Germinal center (tissue), 1 donor: ENCODE data around the gene LRRC14B.

Source experiments
- DNase-seq: peaks from one replicate; pipeline ENCODE4 v3.0.0; 2012; ENCODE audit warnings: mixed read lengths, low spot score

LRRC14B gene

GRCh38 chr5:191036-191948 lies at the start of gene LRRC14B:
LRRC14B (plus strand) TSS chr5:191495; CDS start chr5:191539, 44 bp downstream.
- DNase-seq, result peak; percentile 58

- no peak for DNase-seq
Measured at GRCh38 chr5:141761-142160, 49.5 kb upstream of the LRRC14B start.

GRCh38 chr5:142246-142810 lies 49.0 kb upstream of the LRRC14B start:
- DNase-seq, result no peak

GRCh38 chr5:143041-143440 lies 48.3 kb upstream of the LRRC14B start:
- no peak for DNase-seq

GRCh38 chr5:144941-145340 lies 46.4 kb upstream of the LRRC14B start:
- DNase-seq, result no peak

- DNase-seq, result no peak
Measured at GRCh38 chr5:145585-146323, 45.5 kb upstream of the LRRC14B start.

- no peak for DNase-seq
Measured at GRCh38 chr5:147751-148150, 43.5 kb upstream of the LRRC14B start.

GRCh38 chr5:149745-150485 lies 41.4 kb upstream of the LRRC14B start:
- DNase-seq, result no peak

- no peak for DNase-seq
Measured at GRCh38 chr5:150746-151145, 40.5 kb upstream of the LRRC14B start.

- DNase-seq, result no peak
Measured at GRCh38 chr5:152077-152476, 39.2 kb upstream of the LRRC14B start.

GRCh38 chr5:153256-153655 lies 38.0 kb upstream of the LRRC14B start:
- DNase-seq, result no peak

GRCh38 chr5:154236-154635 lies 37.1 kb upstream of the LRRC14B start:
- no peak for DNase-seq

GRCh38 chr5:154826-155225 lies 36.5 kb upstream of the LRRC14B start:
- DNase-seq, result no peak

- DNase-seq, result no peak
Measured at GRCh38 chr5:155651-156410, 35.5 kb upstream of the LRRC14B start.

- DNase-seq, result no peak
Measured at GRCh38 chr5:156411-157072, 34.8 kb upstream of the LRRC14B start.

- no peak for DNase-seq
Measured at GRCh38 chr5:157126-157715, 34.1 kb upstream of the LRRC14B start.

- DNase-seq, result no peak
Measured at GRCh38 chr5:157801-158200, 33.5 kb upstream of the LRRC14B start.

GRCh38 chr5:158807-159447 lies 32.4 kb upstream of the LRRC14B start:
- DNase-seq, result no peak

GRCh38 chr5:159448-160172 lies 31.7 kb upstream of the LRRC14B start:
- DNase-seq, result no peak
